NCI-H748 (cell line): ENCODE results near the gene PNN.

ENCODE experiments used
- DNase-seq: peaks from one replicate; lab custom pipeline; 2025; ENCODE audit not compliant: unreplicated experiment; lab: John Stamatoyannopoulos, UW

Gene PNN

GRCh38 chr14:39229222-39229543 is 54.1 kb downstream of the PNN start:
- no peak for DNase-seq

GRCh38 chr14:39229601-39230110 is 54.6 kb downstream of the PNN start:
- DNase-seq = no peak

GRCh38 chr14:39230416-39231035 is 55.5 kb downstream of the PNN start:
- DNase-seq = no peak

- DNase-seq = peak; percentile 37
These were observed 56.9 kb downstream of the PNN start for GRCh38 chr14:39231751-39232553.
